Right lobe of liver (tissue), 6 donors: ENCODE results near the gene ADGRB3. TPM values are rescaled to one million over a fixed set of nuclear protein-coding genes. Genes with fewer than 3 reads are reported as not detected.

Experiments
- ATAC-seq, 4 donors: fragments of 200-7000 bp; cut with Tn5 transposase; one replicate each; pipeline ENCODE4 v1.9.1; 2020; ENCODE audit warnings: mild to moderate bottlenecking in 4 of 4, moderate library complexity in 4 of 4
- DNase-seq, 3 donors: peaks; one replicate each; pipeline ENCODE4 v3.0.0-alpha.2; 2020
- H3K27ac ChIP-seq, 3 donors: fragments of 200-600 bp; one replicate each; pipeline ENCODE4 v1.8.0; 2022
- H3K27me3 ChIP-seq, 2 donors: fragments of 200-600 bp; one replicate each; pipeline ENCODE4 v1.8.0; 2022
- H3K36me3 ChIP-seq, 4 donors: fragments of 200-600 bp; sonication (generic) in 1 of 4; one replicate each; pipeline versions ENCODE4 v1.5.1 to v1.8.0; 2017 to 2022; ENCODE audit warnings: control low read depth in 1 of 4
- H3K4me1 ChIP-seq, 4 donors: fragments of 200-600 bp; sonication (generic) in 1 of 4; one replicate each; pipeline versions ENCODE4 v1.5.1 to v1.8.0; 2017 to 2022; ENCODE audit warnings: control low read depth in 1 of 4
- H3K4me3 ChIP-seq, 3 donors: fragments of 200-600 bp; one replicate each; pipeline ENCODE4 v1.8.0; 2022
- H3K9me3 ChIP-seq, 4 donors: fragments of 200-600 bp; sonication (generic) in 1 of 4; one replicate each; pipeline versions ENCODE4 v1.5.1 to v1.8.0; 2017 to 2022; ENCODE audit warnings: control low read depth in 1 of 4
- POLR2A ChIP-seq: fragments of 450-650 bp; IDR thresholded peaks from one replicate; pipeline ENCODE4 v1.6.1; 2017; ENCODE audit warnings: antibody characterized with exemption, mild to moderate bottlenecking
- WGBS: methylation state at CpG from one replicate; pipeline ENCODE4 v1.1.6; 2018; ENCODE audit warnings: low coverage, low lambda C conversion rate; ENCODE audit not compliant: insufficient coverage; ENCODE audit errors: missing lambda C conversion rate; 5-methylcytosine and 5-hydroxymethylcytosine counted together
- intact Hi-C, 2 donors: fragments of 100-400 bp; cut with DNase I; formaldehyde crosslinking; loops; one replicate each; pipeline versions ENCODE4 v1.11.2 to v1.14.1; 2022
- small RNA-seq, 2 experiments: library from RNA; depleted of rRNA; stranded (forward); fragments of <200 nt; gene quantifications; one replicate each; pipeline ENCODE3, GENCODE V24; 2016
- total RNA-seq, 6 experiments: library from RNA; depleted of rRNA in 2 of 6; stranded (reverse); fragments of >200 nt in 2 of 6; fragmentation: NEBNext Ultra II Directional in 3 of 6; extraction: Animal tissue kit (Norgen Biotek cat#: 25700) in 3 of 6; gene quantifications; one replicate each; pipeline versions ENCODE4 v1.1.0 to v1.2.4, GENCODE V29; 2016 to 2023
- TF ChIP-seq, protein P1 (sequence below), 4 donors: fragments of 200-600 bp in 3 of 4; fragments of 450-650 bp in 1 of 4; IDR thresholded peaks; one replicate each; pipeline versions ENCODE4 v1.5.1 to v1.8.0; 2016 to 2022; ENCODE audit warnings: antibody characterized with exemption in 4 of 4, mild to moderate bottlenecking in 2 of 4
- donor health status: DM: no; HTN: yes; CAD: no.
- donor health status: DM: no; HTN: no; CAD: no.
- donor health status: DM: no; HTN: no; CAD: no.
- donor health status: DM: no; HTN: yes; CAD: no.
- donor health status: DM: no; HTN: yes; CAD: no.

The ADGRB3 gene
- total RNA-seq, 6 experiments from 2014 or later: 0.18 to 0.42 (median 0.24) TPM

DNA sequence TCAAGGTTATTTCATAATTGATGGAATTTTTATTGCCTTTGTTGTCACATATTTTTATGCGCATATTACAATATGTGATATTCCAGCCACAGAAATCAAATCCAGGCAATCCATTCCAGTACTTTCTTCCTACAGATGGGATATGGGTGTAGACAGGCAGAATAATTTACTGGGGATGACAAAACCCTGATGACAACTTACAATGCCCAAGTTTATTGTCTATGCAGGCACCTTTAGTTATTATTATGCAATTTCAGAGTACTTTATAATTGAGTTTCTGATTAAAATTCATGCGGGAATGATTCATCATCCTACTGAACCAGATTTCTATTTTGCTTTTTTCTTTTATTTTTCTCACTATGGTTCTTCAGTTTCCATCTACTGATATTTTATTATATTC lies 803.0 kb downstream of the ADGRB3 start:
- 83% methylated on average over 2 of the region's 2 CpGs for WGBS
- Histone ChIP-seq H3K9me3 (no peaks in the 10 kb centered on the region), H3K27me3 (no peaks in the 10 kb centered on the region), H3K36me3 (no peaks in the 10 kb centered on the region), H3K4me3 (no peak overlapping the region), H3K27ac (no peak overlapping the region), H3K4me1 (no peaks in the 10 kb centered on the region)
- TF ChIP-seq POLR2A: no peak
- TF ChIP-seq, protein P1, sequence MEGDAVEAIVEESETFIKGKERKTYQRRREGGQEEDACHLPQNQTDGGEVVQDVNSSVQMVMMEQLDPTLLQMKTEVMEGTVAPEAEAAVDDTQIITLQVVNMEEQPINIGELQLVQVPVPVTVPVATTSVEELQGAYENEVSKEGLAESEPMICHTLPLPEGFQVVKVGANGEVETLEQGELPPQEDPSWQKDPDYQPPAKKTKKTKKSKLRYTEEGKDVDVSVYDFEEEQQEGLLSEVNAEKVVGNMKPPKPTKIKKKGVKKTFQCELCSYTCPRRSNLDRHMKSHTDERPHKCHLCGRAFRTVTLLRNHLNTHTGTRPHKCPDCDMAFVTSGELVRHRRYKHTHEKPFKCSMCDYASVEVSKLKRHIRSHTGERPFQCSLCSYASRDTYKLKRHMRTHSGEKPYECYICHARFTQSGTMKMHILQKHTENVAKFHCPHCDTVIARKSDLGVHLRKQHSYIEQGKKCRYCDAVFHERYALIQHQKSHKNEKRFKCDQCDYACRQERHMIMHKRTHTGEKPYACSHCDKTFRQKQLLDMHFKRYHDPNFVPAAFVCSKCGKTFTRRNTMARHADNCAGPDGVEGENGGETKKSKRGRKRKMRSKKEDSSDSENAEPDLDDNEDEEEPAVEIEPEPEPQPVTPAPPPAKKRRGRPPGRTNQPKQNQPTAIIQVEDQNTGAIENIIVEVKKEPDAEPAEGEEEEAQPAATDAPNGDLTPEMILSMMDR (IDR thresholded peaks at IDR 0.05): no peak
- intact Hi-C loops: no loop called here
- no peak for ATAC-seq
- no peak for DNase-seq

Small RNA genes within 50 kb of the gene (small RNA-seq; reads per million reads assigned to genes)
- 0 reads per million in 2 experiments for gene AL606923.1
